Activated CD4-positive, alpha-beta T cell treated with anti-CD3 and anti-CD28 coated beads for 4 hours (primary cell): ENCODE results near the gene SHROOM3.

Experiments used
- DNase-seq, 2 donors: peaks; one replicate each; pipeline ENCODE4 v3.0.0-alpha.2; 2020

SHROOM3 gene

GRCh38 chr4:76756416-76756815 is 321.4 kb downstream of the SHROOM3 start:
- DNase-seq: no peak

GRCh38 chr4:76757418-76757939 is 322.4 kb downstream of the SHROOM3 start:
- DNase-seq: no peak

- no peak for DNase-seq
Measured at GRCh38 chr4:76758290-76758882, 323.4 kb downstream of the SHROOM3 start.

GRCh38 chr4:76758996-76759395 is 324.0 kb downstream of the SHROOM3 start:
- DNase-seq: no peak

GRCh38 chr4:76760193-76760592 is 325.2 kb downstream of the SHROOM3 start:
- DNase-seq: no peak

- DNase-seq: no peak
Measured at GRCh38 chr4:76762137-76763130, 327.4 kb downstream of the SHROOM3 start.

- DNase-seq: no peak
Measured at GRCh38 chr4:76764251-76764650, 329.2 kb downstream of the SHROOM3 start.

GRCh38 chr4:76765473-76766183 is 330.6 kb downstream of the SHROOM3 start:
- no peak for DNase-seq

GRCh38 chr4:76767983-76768382 is 333.0 kb downstream of the SHROOM3 start:
- no peak for DNase-seq

GRCh38 chr4:76772498-76773106 is 337.6 kb downstream of the SHROOM3 start:
- no peak for DNase-seq

- DNase-seq: no peak
Measured at GRCh38 chr4:76773766-76774165, 338.7 kb downstream of the SHROOM3 start.

- no peak for DNase-seq
Measured at GRCh38 chr4:76779740-76780459, 344.9 kb downstream of the SHROOM3 start.

GRCh38 chr4:76780781-76781697 is 346.0 kb downstream of the SHROOM3 start:
- no peak for DNase-seq

GRCh38 chr4:76781698-76782595 is 346.9 kb downstream of the SHROOM3 start:
- no peak for DNase-seq

- DNase-seq: no peak
Measured at GRCh38 chr4:76782837-76783236, 347.8 kb downstream of the SHROOM3 start.

GRCh38 chr4:76783836-76784235 is 348.8 kb downstream of the SHROOM3 start:
- no peak for DNase-seq

GRCh38 chr4:76784237-76784636 is 349.2 kb downstream of the SHROOM3 start:
- no peak for DNase-seq

GRCh38 chr4:76787898-76788297 is 352.9 kb downstream of the SHROOM3 start:
- no peak for DNase-seq

- no peak for DNase-seq
Measured at GRCh38 chr4:76790377-76790776, 355.3 kb downstream of the SHROOM3 start.

- no peak for DNase-seq
Measured at GRCh38 chr4:76791479-76791878, 356.4 kb downstream of the SHROOM3 start.
